GM12873 (cell line): Measurements from ENCODE around the gene TMEM18.

Source experiments
- CTCF ChIP-seq: IDR thresholded peaks from 2 replicates; pipeline ENCODE4 v1.5.1; 2012; ENCODE audit warnings: low read depth, mild to moderate bottlenecking, moderate library complexity, low read length, control low read depth; ENCODE audit not compliant: insufficient read depth; ENCODE audit errors: missing control alignments

TMEM18 gene

GRCh38 chr2:705971-706511 lies 28.8 kb upstream of the TMEM18 start:
- TF ChIP-seq CTCF: no peak

- no peak for TF ChIP-seq CTCF
Measured at GRCh38 chr2:696999-697627, 19.9 kb upstream of the TMEM18 start.

- TF ChIP-seq CTCF: no peak
Measured at GRCh38 chr2:696463-696862, 19.3 kb upstream of the TMEM18 start.

GRCh38 chr2:694906-695510 lies 17.8 kb upstream of the TMEM18 start:
- no peak for TF ChIP-seq CTCF

- TF ChIP-seq CTCF: no peak
Measured at GRCh38 chr2:694174-694573, 17.0 kb upstream of the TMEM18 start.

GRCh38 chr2:693606-694005 lies 16.4 kb upstream of the TMEM18 start:
- no peak for TF ChIP-seq CTCF

- no peak for TF ChIP-seq CTCF
Measured at GRCh38 chr2:692767-693166, 15.6 kb upstream of the TMEM18 start.
